Endothelial cell (in vitro differentiated cells): Measurements from ENCODE around the gene SC5D. TPM values are rescaled to one million over a fixed set of nuclear protein-coding genes. Genes with fewer than 3 reads are reported as not detected.

Source experiments
- DNase-seq: peaks from one replicate; pipeline ENCODE4 v3.0.0; 2021; ENCODE audit warnings: low spot score
- H3K27ac Mint-ChIP-seq: one replicate; pipeline ENCODE4 v1.8.0; 2021; ENCODE audit warnings: mixed read lengths, inconsistent platforms; ENCODE audit not compliant: unreplicated experiment
- H3K27me3 Mint-ChIP-seq: one replicate; pipeline ENCODE4 v1.8.0; 2021; ENCODE audit warnings: mild to moderate bottlenecking, moderate library complexity, mixed read lengths, inconsistent platforms; ENCODE audit not compliant: unreplicated experiment
- H3K36me3 Mint-ChIP-seq: one replicate; pipeline ENCODE4 v1.8.0; 2021; ENCODE audit warnings: mild to moderate bottlenecking, low read depth, mixed read lengths, inconsistent platforms; ENCODE audit not compliant: unreplicated experiment
- H3K4me1 Mint-ChIP-seq: one replicate; pipeline ENCODE4 v1.8.0; 2021; ENCODE audit warnings: mild to moderate bottlenecking, mixed read lengths, inconsistent platforms; ENCODE audit not compliant: unreplicated experiment
- H3K4me3 Mint-ChIP-seq: one replicate; pipeline ENCODE4 v1.8.0; 2021; ENCODE audit warnings: mild to moderate bottlenecking, mixed read lengths, inconsistent platforms; ENCODE audit not compliant: unreplicated experiment
- H3K9me3 Mint-ChIP-seq: one replicate; pipeline ENCODE4 v1.8.0; 2021; ENCODE audit warnings: mixed read lengths, inconsistent platforms; ENCODE audit not compliant: unreplicated experiment
- long read RNA-seq: library from polyadenylated mRNA; unstranded; transcript quantifications from one replicate; pipeline ENCODE4 v2.0.0, GENCODE V29; 2020; ENCODE audit not compliant: unreplicated experiment
- total RNA-seq: library from RNA; stranded (reverse); fragmentation: NEBNext Ultra II Directional; extraction: Animal tissue kit (Norgen Biotek cat#: 25700); gene quantifications from one replicate; pipeline ENCODE4 v1.2.1, GENCODE V29; 2021; ENCODE audit not compliant: unreplicated experiment
- TF ChIP-seq, protein P1 (sequence below): fragments of 200-600 bp; sonication (generic); IDR thresholded peaks from one replicate; pipeline ENCODE4 v1.5.0; 2021; ENCODE audit warnings: antibody characterized with exemption; ENCODE audit not compliant: unreplicated experiment

SC5D gene, protein sequence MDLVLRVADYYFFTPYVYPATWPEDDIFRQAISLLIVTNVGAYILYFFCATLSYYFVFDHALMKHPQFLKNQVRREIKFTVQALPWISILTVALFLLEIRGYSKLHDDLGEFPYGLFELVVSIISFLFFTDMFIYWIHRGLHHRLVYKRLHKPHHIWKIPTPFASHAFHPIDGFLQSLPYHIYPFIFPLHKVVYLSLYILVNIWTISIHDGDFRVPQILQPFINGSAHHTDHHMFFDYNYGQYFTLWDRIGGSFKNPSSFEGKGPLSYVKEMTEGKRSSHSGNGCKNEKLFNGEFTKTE
- total RNA-seq, result 88.8 TPM
- long read RNA-seq, transcript SC5D-201 (5 exons, 2,456 nt), result major isoform, 40 of 44 reads
- long read RNA-seq, partial matches to known transcripts, result 2 of 44 reads
- long read RNA-seq, other reads (novel, unspliced or antisense), result 1 of 44 reads

DNA sequence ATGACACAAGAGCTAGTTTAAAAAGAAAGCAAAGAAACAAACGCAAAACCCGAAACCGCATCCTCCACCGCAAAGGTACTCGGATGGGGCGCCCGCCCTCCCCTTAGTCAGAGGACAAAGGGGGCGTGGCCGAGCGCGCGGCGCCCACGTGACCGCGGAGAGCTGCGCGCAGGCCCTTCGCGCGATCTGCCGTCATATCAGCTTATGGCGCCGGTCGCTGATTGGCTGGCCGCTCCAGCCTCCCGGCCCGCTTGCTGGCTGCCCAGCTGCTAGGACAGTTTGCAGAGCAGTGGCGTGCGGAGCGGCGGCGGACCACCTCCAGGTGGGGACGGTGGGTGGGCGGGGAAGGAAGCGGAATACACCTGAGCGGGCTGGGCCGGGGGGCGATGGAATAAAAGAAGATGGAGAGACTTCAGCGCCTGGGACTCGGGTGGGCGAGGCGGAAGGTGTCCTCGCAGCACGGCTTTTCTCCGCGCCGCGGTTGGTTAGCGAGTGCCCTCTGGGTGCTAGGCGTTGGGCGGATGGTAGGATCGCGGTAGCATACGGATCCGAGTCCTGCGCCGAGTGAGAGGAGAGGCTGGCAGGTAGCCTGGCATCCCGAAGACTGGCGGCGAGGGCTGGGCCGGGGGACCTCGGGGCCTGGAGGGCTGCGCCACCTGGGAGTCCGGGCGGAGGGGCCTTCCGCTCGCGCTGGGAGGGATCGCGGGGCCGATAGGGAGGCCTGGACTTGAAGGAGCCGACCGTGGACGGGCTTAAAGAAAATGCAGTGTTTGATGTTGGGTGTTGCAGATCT lies at the start of gene SC5D:
SC5D (plus strand) TSS at position 277 of the 793 bp plus-strand sequence. CDS start 10,605 bp downstream, outside the sequence.
- H3K4me3 Mint-ChIP-seq, result peak within 1 kb of the TSS; percentile 99
- H3K9me3 Mint-ChIP-seq, result no peaks in the 10 kb centered on the region
- peak; percentile 93 for DNase-seq
- peaks cover 4% of the 10 kb centered on the region for H3K36me3 Mint-ChIP-seq
- H3K27me3 Mint-ChIP-seq, result peaks cover 1% of the 10 kb centered on the region
- H3K27ac Mint-ChIP-seq, result peak within 1 kb of the TSS; percentile 96
- TF ChIP-seq, protein P1, sequence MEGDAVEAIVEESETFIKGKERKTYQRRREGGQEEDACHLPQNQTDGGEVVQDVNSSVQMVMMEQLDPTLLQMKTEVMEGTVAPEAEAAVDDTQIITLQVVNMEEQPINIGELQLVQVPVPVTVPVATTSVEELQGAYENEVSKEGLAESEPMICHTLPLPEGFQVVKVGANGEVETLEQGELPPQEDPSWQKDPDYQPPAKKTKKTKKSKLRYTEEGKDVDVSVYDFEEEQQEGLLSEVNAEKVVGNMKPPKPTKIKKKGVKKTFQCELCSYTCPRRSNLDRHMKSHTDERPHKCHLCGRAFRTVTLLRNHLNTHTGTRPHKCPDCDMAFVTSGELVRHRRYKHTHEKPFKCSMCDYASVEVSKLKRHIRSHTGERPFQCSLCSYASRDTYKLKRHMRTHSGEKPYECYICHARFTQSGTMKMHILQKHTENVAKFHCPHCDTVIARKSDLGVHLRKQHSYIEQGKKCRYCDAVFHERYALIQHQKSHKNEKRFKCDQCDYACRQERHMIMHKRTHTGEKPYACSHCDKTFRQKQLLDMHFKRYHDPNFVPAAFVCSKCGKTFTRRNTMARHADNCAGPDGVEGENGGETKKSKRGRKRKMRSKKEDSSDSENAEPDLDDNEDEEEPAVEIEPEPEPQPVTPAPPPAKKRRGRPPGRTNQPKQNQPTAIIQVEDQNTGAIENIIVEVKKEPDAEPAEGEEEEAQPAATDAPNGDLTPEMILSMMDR, result no peak
- peaks cover 37% of the 10 kb centered on the region for H3K4me1 Mint-ChIP-seq

DNA sequence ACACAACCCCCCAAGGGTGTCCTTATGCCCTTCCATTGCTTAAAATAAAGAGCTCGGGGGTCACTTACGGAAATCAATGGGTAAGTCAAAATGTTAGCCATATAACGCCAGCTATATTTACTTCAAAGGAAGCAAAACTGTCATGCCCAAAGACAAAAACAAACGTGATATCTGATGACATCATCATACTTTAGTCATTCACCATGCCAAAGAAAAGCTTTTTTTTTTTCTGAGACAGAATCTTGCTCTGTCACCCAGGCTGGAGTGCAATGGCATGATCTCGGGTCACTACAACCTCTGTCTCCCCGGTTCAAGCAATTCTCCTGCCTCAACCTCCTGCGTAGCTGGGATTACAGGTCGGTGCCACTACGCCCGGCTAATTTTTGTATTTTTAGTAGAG lies 47.7 kb upstream of the SC5D start:
- Mint-ChIP-seq H3K36me3 (no peaks in the 10 kb centered on the region), H3K9me3 (no peaks in the 10 kb centered on the region), H3K4me1 (no peaks in the 10 kb centered on the region), H3K27ac (no peak overlapping the region), H3K4me3 (no peak overlapping the region), H3K27me3 (no peaks in the 10 kb centered on the region)
- TF ChIP-seq, protein P1, result no peak
- no peak for DNase-seq

DNA sequence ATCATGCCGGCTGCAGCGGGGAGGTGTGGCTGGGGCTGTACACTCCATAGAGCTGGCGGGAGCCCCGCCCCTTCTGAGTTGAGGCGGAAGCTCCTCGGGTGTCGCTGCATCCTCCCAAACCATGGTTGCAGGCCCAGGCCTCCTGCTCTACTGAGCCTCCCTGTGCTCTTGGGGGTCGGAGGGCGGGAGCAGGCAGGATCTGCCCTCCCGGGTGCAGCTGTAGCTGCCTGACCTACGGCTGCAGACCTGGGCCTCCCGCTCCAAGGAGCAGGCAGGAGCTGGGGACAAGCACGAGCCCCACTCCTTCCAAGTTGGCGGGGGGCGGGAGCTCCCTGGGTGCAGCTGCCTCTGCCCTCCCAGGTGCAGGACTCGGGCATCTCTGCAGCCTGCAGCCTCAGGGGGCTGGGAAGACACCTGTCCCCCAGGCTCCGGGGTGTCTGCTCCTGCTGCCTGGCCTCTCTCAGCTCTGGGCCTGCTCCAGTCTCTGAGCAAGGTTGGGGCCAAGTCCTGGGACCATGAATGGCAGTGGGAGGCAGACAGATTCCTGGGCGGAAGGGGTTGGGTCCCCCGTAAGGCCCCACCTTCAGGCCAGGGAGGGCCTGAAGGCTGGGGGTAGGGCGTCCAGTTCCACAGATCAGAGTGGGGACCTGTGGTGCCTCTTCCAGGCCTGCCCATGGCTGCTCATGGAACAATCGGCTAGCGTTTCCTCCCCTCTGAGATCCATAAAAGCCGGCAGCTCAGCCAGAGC lies 46.4 kb upstream of the SC5D start:
- Mint-ChIP-seq H3K9me3 (no peaks in the 10 kb centered on the region), H3K36me3 (no peaks in the 10 kb centered on the region), H3K27me3 (no peaks in the 10 kb centered on the region), H3K4me3 (no peak overlapping the region), H3K27ac (no peak overlapping the region), H3K4me1 (no peaks in the 10 kb centered on the region)
- no peak for DNase-seq
- TF ChIP-seq, protein P1, result no peak

DNA sequence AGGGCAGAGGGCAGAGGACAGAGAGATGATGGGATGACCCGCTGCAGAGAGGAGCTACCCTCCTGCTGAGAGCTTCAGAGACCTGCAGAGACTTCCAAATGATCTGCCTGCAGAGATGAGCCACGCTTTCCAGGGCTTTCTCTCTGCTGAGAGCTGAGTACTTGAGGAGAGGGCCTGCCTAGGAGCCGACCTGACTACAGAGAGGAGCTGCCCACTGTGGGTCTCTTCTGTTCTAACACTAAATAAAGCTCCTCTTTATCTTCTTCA lies 45.9 kb upstream of the SC5D start:
- TF ChIP-seq, protein P1, result no peak
- Mint-ChIP-seq H3K36me3 (no peaks in the 10 kb centered on the region), H3K9me3 (no peaks in the 10 kb centered on the region), H3K4me3 (no peak overlapping the region), H3K27me3 (no peaks in the 10 kb centered on the region), H3K4me1 (no peaks in the 10 kb centered on the region), H3K27ac (no peak overlapping the region)
- no peak for DNase-seq
